Tibial artery (tissue), 4 donors: ENCODE measurements around the gene STXBP5L.
"Not testable (repeated sequence)": the region's sequence is repeated elsewhere in the genome, so short reads cannot be mapped to it uniquely, and the experiment has no call there.

ENCODE experiments used
- DNase-seq, 2 donors: peaks; one replicate each; pipeline ENCODE4 v3.0.0-alpha.2; 2019
- H3K27ac ChIP-seq, 2 donors: fragments of 200-600 bp; sonication (generic) in 1 of 2; 1 replicate in 1 of 2; 2 replicates in 1 of 2; pipeline ENCODE4 v1.5.1; 2018 to 2019; ENCODE audit warnings: mild to moderate bottlenecking in 1 of 2
- H3K27me3 ChIP-seq, 2 donors: fragments of 200-600 bp; sonication (generic) in 1 of 2; one replicate each; pipeline versions ENCODE4 v1.5.1 to v1.6.0; 2016 to 2019
- H3K36me3 ChIP-seq, 3 donors: fragments of 200-600 bp; sonication (generic) in 2 of 3; one replicate each; pipeline ENCODE4 v1.5.1; 2016 to 2019; ENCODE audit warnings: mild to moderate bottlenecking in 2 of 3
- H3K4me1 ChIP-seq, 4 donors: fragments of 200-600 bp; sonication (generic) in 2 of 4; 1 replicate in 3 of 4; 2 replicates in 1 of 4; pipeline ENCODE4 v1.5.1; 2016 to 2019
- H3K4me3 ChIP-seq, 2 donors: fragments of 200-600 bp; sonication (generic) in 1 of 2; 1 replicate in 1 of 2; 2 replicates in 1 of 2; pipeline ENCODE4 v1.5.1; 2018 to 2019; ENCODE audit warnings: mild to moderate bottlenecking in 2 of 2
- H3K9me3 ChIP-seq, 3 donors: fragments of 200-600 bp; sonication (generic) in 1 of 3; one replicate each; pipeline ENCODE4 v1.5.1; 2016 to 2019
- CTCF ChIP-seq, 2 experiments: fragments of 200-600 bp in 1 of 2; fragments of 450-650 bp in 1 of 2; IDR thresholded peaks; one replicate each; pipeline ENCODE4 v1.5.1; 2017 to 2019; ENCODE audit warnings: antibody characterized with exemption in 2 of 2, mild to moderate bottlenecking in 1 of 2, moderate library complexity in 1 of 2
- intact Hi-C: fragments of 100-400 bp; cut with DNase I; formaldehyde crosslinking; loops from one replicate; pipeline ENCODE4 v1.15.0; 2023; ENCODE audit warnings: low total_unique reads

The STXBP5L gene

GRCh38 chr3:121096953-121097352 is 188.9 kb downstream of the STXBP5L start:
- intact Hi-C loops, result no loop called here
- Histone ChIP-seq H3K27me3 (no peaks in the 10 kb centered on the region), H3K36me3 (no peaks in the 10 kb centered on the region), H3K27ac (no peak overlapping the region), H3K4me1 (no peaks in the 10 kb centered on the region), H3K9me3 (no peaks in the 10 kb centered on the region), H3K4me3 (no peak overlapping the region)
- DNase-seq, result no peak
- no peak for TF ChIP-seq CTCF (IDR thresholded peaks at IDR 0.05)

GRCh38 chr3:121111086-121111485 is 203.1 kb downstream of the STXBP5L start:
- H3K27me3 ChIP-seq, H3K27ac ChIP-seq, H3K36me3 ChIP-seq, H3K9me3 ChIP-seq, H3K4me1 ChIP-seq, H3K4me3 ChIP-seq, DNase-seq, intact Hi-C loops: not testable (repeated sequence)

- no peak for DNase-seq
- intact Hi-C loops, result no loop called here
- Histone ChIP-seq H3K36me3 (no peaks in the 10 kb centered on the region), H3K4me1 (no peaks in the 10 kb centered on the region), H3K27ac (no peak overlapping the region), H3K9me3 (no peaks in the 10 kb centered on the region), H3K4me3 (no peak overlapping the region), H3K27me3 (no peaks in the 10 kb centered on the region)
- TF ChIP-seq CTCF (IDR thresholded peaks at IDR 0.05), result no peak
Measured at GRCh38 chr3:121111914-121112612, 204.1 kb downstream of the STXBP5L start.

DNA sequence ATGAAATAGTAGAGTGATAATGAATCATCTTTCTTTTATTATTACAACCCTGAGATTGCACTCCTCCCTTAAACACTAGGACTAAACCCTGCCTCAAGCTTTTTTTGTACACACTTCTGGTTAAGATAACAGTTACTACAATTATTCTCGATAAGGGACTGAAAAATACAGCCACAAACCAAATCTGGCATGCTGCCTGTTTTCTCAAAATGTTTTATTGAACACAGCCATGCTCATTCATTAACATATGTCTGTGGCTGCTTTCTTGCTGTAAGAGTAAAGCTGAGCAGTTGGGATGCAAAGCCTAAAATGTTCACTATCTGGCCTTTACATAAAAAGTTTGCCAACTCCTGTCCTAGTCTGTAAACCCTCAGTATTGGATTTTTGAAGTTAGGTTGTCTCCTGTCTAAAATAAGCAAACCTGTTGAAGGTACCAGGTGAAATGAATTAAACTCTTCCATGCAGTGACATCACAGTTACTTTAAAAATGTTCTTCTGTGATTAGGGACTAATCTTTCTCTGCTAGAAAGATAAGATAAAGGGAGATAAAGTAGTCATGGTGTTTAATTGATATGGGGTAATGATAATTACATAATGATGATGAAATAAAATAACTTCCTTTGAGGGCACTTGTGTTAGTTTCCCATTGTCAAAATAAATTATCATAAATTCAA is 218.2 kb downstream of the STXBP5L start:
- H3K4me1 ChIP-seq, result no peaks in the 10 kb centered on the region
- H3K36me3 ChIP-seq, result no peaks in the 10 kb centered on the region
- no peak overlapping the region for H3K4me3 ChIP-seq
- no peak for DNase-seq
- intact Hi-C loops, result no loop called here
- H3K9me3 ChIP-seq, result no peaks in the 10 kb centered on the region
- TF ChIP-seq CTCF (IDR thresholded peaks at IDR 0.05), result no peak
- H3K27me3 ChIP-seq, result no peaks in the 10 kb centered on the region
- no peak overlapping the region for H3K27ac ChIP-seq

DNA sequence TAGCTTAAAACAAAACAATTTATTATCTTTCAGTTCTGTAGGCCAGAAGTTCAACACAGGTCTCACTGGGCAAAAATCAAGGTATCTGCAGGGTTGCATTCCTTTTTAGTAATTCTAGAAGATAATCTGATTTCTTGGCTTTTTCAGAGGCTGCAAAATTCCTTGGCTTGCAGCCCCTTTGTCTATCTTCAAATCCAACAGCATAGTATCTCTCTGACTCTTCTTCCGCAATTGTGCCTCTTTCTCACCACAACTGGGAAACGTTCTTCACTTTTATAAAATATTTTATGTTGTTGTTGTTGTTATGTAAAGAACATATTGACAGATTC is 218.7 kb downstream of the STXBP5L start:
- H3K27ac ChIP-seq, result no peak overlapping the region

More for the DNA sequence above, 218.7 kb downstream of the STXBP5L start:
- H3K9me3 ChIP-seq, result no peaks in the 10 kb centered on the region
- H3K4me3 ChIP-seq, result no peak overlapping the region
- H3K36me3 ChIP-seq, result no peaks in the 10 kb centered on the region
- no peak for DNase-seq
- no peaks in the 10 kb centered on the region for H3K4me1 ChIP-seq
- intact Hi-C loops, result no loop called here
- H3K27me3 ChIP-seq, result no peaks in the 10 kb centered on the region
- TF ChIP-seq CTCF (IDR thresholded peaks at IDR 0.05), result no peak
